Cortex of kidney (tissue), 1 donor: Measurements from ENCODE around the gene ERP27.

Experiments used
- DNase-seq: peaks from one replicate; lab custom pipeline; 2025; lab: John Stamatoyannopoulos, UW

Gene ERP27

DNA sequence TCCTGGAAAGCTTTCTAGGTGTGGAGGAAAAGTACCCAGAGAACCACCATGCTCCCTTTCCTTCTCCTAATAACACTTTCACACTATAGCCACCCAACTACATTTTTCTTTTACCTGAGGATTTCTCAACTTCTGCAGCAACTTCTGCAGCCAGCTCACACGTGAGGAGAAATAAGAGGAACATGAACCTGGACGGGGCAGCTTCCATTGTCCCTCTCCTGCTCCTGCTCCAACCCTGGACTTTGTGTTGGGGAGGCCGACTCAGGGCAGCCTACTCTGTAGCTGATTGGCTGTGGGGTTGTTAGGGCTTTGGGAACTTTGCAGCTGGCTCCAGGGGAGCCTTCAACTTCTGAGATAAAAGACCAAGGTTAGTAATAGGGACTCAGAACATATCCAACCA is at the start of gene ERP27:
Gene ERP27, minus strand, starts transcription at position 237 of the 400 bp plus-strand sequence. Its CDS starts 29 bp downstream, at position 208.
- DNase-seq: no peak

DNA sequence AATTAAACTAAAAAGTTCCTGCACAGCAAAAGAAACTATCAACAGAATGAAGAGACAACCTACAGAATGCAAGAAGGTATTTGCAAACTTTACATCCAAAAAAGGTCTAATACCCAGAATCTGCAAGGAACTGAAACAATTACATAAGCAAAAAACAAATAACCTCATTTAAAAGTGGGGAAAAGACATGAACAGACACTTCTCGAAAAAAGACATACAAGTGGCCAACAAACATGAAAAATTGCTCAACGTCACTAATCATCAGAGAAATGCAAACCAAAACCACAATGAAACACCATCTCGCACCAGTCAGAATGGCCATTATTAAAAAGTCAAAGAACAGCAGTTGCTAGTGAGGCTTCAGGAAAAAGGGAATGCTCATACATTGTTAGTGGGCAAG is 49.7 kb upstream of the ERP27 start:
- no peak for DNase-seq

DNA sequence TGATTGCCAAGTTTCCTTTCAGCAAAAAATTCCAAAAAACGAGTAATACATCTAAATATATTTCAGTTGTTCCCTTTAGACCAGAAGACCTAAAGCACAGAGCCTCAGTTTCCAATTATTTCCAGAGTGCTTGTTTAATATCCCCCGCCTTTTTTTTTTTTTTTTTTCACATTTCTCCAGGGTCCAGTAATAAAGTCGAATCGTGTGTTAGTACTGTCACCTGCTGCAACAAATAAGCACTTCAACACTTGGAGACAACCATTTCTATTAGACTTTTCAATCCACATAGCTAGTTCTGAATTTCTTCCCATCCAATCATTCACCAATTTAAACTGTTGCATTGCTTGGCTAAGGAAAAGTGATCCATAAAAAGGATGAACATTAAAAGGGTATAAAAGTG is 48.1 kb upstream of the ERP27 start:
- DNase-seq: no peak

DNA sequence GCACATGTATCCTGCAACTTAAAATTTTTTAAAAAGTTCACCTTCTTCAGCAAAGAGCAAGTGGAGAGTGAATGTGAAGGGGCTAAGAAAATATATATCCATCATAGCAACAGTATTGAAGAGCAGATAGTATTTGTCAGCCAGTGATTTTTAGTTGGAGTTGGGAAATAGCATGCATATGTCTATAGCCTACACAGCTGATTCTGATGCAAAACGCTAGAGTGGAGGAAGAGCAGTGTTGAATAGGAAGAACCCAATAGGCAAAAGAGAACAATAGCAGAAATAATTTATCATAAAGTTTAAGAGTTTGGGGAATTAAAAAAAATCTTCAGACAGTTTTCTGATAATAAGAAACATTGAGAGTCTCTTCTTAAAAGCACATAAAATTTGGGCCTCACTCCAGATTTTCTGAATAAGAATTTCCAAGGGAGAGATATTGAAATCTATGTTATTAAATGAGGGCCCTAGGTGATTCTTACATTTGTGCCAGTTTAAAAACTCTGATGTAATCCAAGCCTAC is 46.5 kb upstream of the ERP27 start:
- DNase-seq: no peak

DNA sequence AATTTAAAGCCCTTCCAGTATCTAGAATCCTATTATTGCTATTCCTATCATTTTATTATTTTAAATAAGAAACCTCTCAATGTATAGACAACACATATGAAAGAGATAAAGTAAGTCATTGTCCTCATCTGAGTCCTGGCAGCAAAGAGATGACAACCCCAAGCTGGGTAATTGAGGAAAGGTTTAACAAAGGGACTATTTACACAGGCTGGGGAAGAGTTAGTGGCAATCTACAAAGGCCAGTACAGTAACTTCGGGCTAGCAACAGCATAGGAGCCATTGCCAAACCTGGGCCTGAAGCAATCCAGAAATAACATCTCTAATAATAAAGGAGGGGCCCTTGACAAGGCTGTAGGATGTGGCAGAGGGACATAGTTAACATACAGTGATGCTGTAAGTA is 45.7 kb upstream of the ERP27 start:
- DNase-seq: no peak

DNA sequence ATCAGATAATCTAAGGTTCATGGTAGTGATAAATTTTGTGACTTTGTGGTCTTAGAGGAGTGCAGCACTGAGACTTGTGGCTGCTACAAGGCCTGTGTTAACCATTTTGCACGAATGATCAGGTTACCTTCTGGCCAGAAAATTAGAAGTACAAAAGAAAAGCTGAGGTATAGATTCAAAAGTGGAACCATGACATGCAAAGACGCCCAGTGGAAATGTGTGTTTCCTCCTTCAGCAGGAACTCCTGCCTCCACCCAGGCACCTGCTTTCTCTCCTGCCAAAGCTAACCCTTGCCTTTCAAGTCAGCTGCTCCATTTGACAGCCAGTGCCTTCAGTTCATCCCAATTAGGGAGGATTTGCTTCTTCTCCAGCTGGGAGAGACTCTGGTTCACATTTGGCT is 44.7 kb upstream of the ERP27 start:
- DNase-seq: no peak

DNA sequence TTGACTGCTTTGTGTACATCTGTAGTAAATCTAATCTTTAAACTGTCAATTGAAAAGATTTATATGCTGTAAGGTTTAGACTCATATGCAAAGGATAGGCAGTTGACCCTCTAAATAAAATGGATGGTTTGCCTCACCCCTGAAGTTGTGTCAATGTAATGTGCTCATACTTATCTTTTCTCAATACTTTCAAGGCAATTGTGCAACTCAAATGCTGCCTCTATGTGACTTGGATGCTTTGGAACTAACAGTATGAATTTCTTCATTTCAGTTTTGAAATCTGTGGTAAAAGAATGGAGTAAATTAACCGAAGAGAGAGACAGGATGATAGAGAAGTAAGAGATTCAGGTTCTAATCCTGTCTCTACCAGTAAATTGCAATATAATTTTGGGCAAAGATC is 44.2 kb upstream of the ERP27 start:
- DNase-seq: no peak

DNA sequence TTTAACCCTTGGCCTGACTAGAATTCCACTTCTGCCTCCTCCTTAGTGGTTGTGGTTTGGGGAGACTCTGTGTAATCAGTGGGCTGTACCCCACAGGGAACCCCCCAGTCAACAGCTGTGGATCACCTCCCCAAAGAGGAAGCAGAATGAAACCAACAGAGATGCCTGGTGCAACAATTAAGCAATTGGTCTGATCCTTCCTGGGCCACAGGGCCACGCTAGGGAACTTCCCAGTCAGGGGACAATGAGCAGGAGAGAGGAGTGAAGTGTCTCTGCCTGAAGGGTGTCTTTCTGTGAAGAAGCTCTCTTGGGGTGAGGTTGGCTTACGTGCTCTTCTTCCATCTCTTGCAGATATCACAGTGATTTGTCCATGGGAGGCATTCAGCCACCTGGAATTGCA is 42.7 kb upstream of the ERP27 start:
- DNase-seq: no peak

DNA sequence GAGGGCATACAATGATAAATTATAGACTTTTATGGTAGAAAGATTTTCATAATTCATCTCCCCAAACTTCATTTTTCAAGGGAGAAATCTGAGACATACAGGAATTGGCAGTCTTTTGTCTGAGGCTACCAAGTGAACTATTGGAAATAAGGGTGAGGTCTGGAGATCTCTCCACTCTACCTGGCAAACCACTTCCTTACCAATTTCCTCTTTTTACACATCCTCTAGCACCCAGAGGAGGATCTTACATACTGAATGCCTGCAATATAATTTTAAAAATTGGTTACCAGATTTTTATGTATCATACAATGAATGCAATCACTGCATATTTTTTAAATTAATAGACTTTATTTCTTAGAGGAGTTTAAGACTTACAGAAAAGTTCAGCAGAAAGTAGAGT is 41.1 kb upstream of the ERP27 start:
- no peak for DNase-seq

DNA sequence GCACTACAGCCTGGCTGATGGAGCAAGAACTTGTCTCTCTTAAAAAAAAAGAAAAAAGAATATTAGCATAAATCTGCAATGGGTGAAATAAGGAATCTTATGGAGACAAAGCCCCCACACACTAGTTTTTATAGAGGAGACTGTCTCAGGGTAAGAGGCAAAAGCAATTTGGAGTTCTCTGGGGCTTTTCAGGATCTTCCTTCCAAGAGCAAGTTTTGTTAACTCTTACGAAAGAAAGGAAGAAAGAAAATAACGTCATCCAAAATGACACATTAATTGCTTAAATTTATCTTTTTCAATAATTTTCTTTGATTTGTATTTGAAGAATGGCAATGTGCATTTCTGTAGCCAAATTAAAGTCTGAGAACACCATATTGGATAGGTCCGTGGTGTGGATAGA is 38.3 kb upstream of the ERP27 start:
- DNase-seq: no peak

DNA sequence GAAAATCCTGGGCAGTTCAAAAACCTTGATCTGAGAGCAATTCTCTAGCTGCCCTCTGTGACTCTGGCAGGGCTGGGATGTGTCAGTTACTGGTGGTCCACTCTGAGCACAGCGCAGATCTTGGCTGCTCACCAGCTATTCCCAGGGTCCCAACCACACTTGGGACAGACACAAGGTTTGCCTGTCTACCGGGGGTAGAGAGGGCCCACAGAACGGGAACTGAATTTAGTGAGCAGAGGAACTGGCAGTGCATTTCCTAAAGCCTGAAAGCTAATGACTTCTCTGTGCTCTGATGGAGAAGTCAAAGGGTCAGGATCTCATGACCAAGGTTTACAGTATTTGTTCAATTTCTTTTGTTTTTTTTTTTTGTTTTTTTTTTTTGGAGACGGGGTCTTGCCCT is 37.1 kb upstream of the ERP27 start:
- DNase-seq: no peak

DNA sequence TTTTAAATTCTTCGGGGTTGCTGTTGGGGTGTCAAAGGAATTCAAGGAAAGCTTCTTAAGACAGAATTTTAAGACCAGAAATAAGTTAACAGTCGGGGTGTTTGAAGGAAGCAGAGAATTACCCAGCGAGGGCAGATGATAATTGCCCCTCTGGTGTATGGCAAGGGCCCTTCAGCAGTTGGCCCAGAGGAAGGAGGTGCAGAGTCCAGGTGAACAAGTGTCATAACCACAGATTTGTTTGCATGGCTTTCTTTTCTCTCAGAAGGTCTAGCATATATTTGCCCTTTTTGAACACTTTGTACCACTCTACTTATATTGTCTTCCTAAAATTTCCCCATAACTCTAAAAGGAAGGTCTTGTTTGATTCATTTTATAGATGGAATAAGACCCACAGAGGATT is 36.3 kb upstream of the ERP27 start:
- DNase-seq: no peak

DNA sequence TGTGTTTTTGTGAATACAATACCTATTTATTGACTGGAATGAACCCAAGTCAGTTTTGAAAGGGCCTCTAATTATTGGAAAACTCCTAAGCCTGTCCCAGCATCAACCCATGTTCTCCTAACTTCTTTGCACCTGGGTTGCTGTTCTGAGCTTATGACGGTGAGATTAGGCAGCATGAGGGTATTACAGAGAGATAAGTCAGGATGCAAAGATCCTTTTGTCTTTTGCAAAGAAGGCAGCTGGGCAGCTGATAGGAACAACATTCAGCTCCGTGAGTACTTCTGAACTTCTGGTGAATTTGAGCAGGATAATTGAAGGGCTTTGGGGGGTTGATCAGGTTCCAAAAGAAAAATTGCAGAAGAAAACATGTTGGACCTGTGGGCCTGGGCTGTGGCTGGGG is 34.5 kb upstream of the ERP27 start, which contains the start of gene PDE6H:
Gene PDE6H, plus strand, starts transcription at position 227 of the 400 bp plus-strand sequence. CDS start 4,971 bp downstream, outside the sequence.
- no peak for DNase-seq

DNA sequence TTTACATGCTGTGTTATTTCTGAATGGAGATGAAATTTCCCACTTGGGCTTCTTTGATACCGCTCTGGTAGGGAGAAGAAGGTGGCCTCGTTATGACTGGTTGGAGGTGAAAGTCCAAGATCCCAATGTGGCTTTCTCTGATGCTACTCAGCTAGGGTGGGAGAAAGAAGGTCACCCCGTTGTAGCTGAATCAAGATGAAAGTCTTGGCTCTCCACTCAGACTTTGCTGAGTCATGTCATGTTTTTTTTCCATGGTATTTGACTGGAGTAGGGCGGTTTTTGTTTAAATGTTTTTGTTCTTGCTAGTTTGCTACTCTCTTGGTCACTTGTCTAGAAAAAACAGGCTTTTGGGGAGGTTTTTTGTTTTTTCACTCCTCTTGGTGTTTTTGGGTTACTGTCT is 32.1 kb upstream of the ERP27 start:
- no peak for DNase-seq

DNA sequence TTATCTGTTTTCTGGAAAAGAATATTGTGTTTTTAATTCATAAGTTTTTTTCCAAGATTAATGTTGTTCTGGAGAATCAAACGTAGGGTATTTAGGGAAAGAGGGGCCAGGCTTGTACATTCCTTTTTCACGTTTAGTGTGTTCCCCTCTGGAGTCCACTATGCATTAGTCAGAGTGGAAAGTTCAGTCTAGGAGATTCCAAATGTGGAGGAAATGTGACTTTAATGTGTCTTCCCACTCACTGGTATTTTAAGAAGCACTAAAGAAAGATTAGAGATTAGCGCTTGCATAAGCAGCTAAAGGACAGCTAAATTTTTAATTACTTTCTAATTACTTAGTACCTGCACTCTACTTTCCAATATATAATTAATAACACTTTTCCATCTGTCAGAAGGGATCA is 30.1 kb upstream of the ERP27 start:
- DNase-seq: no peak

DNA sequence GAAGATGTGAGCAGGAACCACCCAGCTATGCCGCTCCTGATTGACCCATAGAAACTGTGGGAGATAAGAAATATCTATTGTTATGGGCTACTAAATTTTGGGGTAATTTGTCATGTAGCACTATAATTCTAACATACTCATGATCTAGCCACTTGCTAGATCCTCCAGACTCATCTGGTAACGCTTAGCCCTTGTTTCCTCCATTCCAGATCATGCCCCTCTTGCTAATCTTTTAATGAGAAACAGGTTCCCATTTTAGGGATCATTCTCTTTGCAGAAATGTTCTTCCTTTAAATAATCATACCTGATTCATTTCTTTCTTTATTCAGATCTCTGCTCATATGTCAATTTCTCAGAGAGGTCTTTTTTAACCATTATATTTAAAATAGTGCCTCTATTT is 26.9 kb upstream of the ERP27 start:
- no peak for DNase-seq

DNA sequence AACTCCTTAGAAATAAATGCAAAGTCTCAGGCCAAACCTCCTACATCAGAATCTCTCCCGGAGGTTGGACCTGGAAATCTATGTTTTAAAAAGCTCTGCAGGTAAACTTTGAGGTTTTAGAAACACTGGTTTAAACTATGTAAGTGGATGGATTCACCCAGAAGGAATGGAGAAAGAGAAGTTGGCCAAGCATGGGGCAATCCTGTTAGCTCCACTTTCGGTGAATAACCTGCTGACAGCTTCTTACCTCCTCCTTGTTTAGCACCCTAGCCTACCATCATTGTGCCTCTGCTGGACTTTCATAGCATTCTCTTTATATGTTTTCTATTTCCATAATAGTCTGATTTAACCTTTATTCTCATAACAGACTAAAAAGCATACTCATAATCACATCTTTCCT is 26.1 kb upstream of the ERP27 start:
- DNase-seq: no peak

DNA sequence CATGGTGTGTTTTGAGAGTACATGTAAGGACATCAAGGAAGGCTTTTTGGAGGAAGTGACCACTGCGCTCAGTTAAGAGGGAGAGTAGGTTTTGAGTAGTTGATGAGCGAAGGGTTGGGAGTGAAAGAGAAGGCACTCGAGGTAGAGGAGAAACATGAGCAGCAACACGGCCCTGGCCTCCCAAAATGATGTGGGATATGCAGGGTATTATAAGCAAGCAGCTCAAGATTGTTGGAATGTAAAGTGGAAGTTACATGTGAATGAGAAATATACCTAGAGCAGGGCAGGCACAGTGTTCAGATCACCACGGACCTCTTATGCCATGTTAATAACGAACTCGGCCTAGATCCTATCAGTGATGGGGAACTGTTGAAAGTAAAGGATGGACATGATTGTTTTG is 25.2 kb upstream of the ERP27 start:
- no peak for DNase-seq

DNA sequence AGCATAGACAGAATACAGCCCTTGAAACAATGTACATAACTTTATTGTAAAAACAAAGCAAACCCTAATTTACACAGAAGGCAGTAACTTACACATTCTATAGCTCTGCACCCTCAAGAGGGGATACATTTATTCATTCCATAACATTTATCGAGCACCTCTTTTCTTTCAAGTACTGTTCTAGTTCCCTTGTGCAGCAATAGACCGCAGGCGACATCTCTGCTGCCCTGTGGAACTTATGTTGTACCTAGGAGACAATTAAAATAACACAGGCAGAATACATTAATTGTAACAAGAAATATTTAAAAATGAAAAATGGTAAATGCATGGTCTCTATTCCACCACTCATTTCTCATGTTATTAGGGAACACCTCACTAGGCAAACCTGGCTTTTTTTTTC is 24.5 kb upstream of the ERP27 start:
- no peak for DNase-seq

DNA sequence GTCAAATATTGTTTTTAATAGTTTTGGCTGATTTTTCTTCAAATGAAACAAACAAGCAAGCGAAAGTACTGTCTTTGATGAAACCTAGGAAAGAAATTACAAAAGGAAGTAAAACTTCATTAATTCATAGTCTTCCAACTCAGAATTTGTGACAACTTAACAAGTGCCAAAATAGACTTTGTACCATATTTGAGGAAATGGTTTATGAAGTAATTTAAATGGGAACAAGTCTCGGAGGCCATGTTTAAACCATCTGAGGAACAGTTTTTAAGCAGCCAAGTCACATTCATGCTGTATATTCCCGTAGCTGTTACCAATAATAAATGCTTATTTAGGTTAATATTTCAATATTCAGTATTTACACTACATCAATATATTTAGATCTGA is 23.8 kb upstream of the ERP27 start:
- DNase-seq: no peak

DNA sequence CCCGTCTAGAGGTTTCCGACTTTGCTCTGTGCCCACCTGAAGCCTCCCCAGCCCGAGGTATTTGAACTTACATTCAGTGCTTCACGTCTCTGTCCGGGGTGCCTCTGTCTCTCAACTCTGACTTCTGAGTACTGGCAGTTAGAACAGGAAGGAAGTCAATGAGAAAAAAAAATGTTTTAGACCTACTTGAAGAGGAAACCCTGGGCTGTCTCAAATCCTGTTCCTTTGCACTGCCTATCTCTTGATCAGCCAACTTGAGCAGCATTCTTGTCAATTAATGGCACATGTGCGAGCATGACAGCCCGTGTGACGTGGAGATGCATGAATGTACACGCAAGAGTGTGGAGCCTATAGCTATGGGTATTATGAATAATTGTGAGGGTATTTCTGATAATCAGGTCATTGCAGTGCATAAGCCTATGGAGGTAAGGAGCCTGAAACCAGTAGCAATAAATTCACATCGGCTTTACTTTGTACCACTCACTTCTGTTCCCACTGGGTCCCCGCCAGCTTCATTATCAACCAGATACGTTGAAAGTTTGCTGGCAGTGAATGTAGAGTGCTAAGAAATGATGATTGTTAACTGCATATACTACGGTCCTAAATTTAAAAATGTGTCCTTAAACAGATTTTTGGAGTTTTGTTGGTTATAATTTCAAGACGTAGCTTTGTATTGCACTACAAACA is 23.3 kb upstream of the ERP27 start, which contains the start of gene ARHGDIB:
Gene ARHGDIB, minus strand, starts transcription at position 136 of the 687 bp plus-strand sequence. CDS start 10,889 bp downstream, outside the sequence.
- DNase-seq: no peak

DNA sequence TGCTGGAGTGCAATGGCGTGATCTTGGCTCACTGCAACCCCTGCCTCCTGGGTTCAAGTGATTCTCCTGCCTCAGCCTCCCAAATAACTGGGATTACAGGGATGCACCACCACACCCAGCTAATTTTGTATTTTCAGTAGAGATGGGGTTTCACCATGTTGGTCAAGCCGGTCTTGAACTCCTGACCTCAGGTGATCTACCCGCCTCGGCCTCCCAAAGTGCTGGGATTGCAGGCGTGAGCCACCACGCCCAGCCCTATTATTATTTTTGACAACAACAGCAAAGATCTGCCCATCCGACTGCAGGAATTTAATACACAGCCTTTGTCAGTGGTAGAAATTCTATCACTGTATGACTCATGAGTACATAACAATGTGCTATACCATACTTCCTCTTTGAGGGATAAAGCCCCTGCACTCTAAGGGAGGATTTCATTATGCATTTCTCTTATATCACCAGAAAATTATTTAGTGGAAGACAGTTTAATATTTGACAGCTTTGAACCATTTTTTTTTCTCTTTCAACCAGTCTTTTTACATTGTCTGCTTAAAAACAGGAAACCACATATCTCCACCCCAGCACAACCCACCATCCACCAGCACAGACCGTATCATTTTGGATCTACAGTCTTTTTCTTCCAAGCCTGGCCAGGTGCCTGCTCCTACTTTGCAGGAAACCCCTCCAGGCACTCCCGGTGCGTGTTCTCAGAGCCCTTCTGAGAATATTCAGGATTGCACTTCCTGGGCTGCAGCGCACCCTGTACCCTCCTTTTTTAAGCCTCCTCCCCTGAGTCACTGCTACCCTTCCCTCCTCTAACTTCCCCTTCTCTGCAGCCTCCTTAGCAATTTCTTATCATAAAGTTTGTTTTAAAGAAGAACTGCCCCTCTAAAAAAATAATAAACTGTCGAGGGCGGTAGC is 22.5 kb upstream of the ERP27 start:
- DNase-seq: no peak

DNA sequence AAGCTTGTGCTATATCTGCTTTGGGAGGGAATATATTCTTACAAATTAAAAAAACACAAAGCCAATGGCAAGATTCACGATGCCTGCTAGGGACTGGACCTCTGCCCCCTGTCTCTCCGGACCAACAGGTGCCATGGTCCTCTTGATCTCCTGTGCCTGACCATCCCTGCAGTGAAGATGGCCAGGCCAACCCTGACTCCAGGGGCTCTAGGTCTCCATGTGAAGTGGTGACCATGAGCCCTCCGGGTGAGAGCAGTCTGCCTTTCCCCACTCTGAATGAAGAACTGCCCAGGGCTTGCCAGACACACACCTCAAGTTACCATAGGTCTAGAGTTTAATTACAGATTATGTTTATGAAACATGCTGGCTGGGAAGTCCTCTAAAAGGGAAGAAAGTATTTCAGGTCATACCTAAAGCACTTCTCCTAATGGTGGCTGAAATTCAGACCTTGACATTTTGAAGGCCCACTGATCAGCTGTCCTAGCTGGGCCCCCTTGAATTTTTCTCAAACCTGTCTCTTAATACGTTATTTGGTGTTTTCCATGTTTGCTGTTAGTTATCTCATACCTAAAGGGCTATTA is 21.7 kb upstream of the ERP27 start:
- DNase-seq: no peak
